IMR-90 (cell line): Measurements from ENCODE around the gene LMO1. TPM values are rescaled to one million over a fixed set of nuclear protein-coding genes. Genes with fewer than 3 reads are reported as not detected.

Source experiments
- ATAC-seq: fragments of 200-7000 bp; cut with Tn5 transposase; 2 replicates; pipeline ENCODE4 v1.9.1; 2020; ENCODE audit warnings: low read depth, mild to moderate bottlenecking, moderate library complexity
- BruUV-seq: library from RNA; stranded (reverse); fragments of 400-500 nt; replicated peaks from 2 replicates; lab custom pipeline; 2021; lab: Mats Ljungman, UMichigan
- CTCF ChIA-PET: fragments of 300-600 bp; formaldehyde crosslinking; extraction: SDS; loops from one replicate; lab custom pipeline; 2021; ENCODE audit warnings: antibody characterized with exemption; lab: Yijun Ruan, JAX
- POLR2A ChIA-PET: fragments of 300-600 bp; sonication (Branson Sonifier 250); formaldehyde crosslinking; loops from one replicate; lab custom pipeline; 2022; ENCODE audit warnings: antibody characterized with exemption; ENCODE audit not compliant: unreplicated experiment; lab: Charles Lee
- DNase-seq: peaks from one replicate; pipeline ENCODE4 v3.0.0; 2013
- H2AFZ ChIP-seq: replicated peaks from 2 replicates; pipeline ENCODE3; 2013; ENCODE audit warnings: low read length, mild to moderate bottlenecking; ENCODE audit not compliant: poor library complexity
- H2AK5ac ChIP-seq: 2 replicates; pipeline ENCODE4 v1.6.1; 2013; ENCODE audit warnings: low read depth, low read length, inconsistent platforms
- H2AK9ac ChIP-seq: replicated peaks from 2 replicates; pipeline ENCODE3; 2013; ENCODE audit warnings: mild to moderate bottlenecking, low read depth, low read length, moderate library complexity; ENCODE audit not compliant: poor library complexity
- H2BK120ac ChIP-seq: 2 replicates; pipeline ENCODE4 v1.6.1; 2013; ENCODE audit warnings: low read depth, low read length, inconsistent platforms
- H2BK15ac ChIP-seq: 3 replicates; pipeline ENCODE4 v1.6.1; 2013; ENCODE audit warnings: low read depth, low read length, inconsistent platforms
- H2BK20ac ChIP-seq: 2 replicates; pipeline ENCODE4 v1.6.1; 2013; ENCODE audit warnings: low read depth, mild to moderate bottlenecking, inconsistent platforms, low read length, moderate library complexity
- H2BK5ac ChIP-seq: 2 replicates; pipeline ENCODE4 v1.6.1; 2013; ENCODE audit warnings: mild to moderate bottlenecking, low read depth, low read length, inconsistent platforms; ENCODE audit not compliant: poor library complexity, severe bottlenecking
- H3K14ac ChIP-seq: replicated peaks from 2 replicates; pipeline ENCODE4 v1.6.1; 2013; ENCODE audit warnings: low read depth, low read length, inconsistent platforms
- H3K18ac ChIP-seq: 2 replicates; pipeline ENCODE4 v1.6.1; 2013; ENCODE audit warnings: low read depth, low read length, control low read depth
- H3K23ac ChIP-seq: 2 replicates; pipeline ENCODE4 v1.6.1; 2013; ENCODE audit warnings: low read depth, low read length, inconsistent platforms
- H3K27ac ChIP-seq: 2 replicates; pipeline ENCODE4 v1.5.1; 2013; ENCODE audit warnings: mild to moderate bottlenecking, control low read depth, low read length; ENCODE audit not compliant: insufficient read depth
- H3K27me3 ChIP-seq: 2 replicates; pipeline ENCODE4 v1.6.1; 2013; ENCODE audit warnings: low read length; ENCODE audit not compliant: control insufficient read depth, insufficient read depth
- H3K36me3 ChIP-seq: 2 replicates; pipeline ENCODE4 v1.6.1; 2013; ENCODE audit warnings: low read length, mixed read lengths; ENCODE audit not compliant: control insufficient read depth, insufficient read depth
- H3K4ac ChIP-seq: 2 replicates; pipeline ENCODE4 v1.6.1; 2013; ENCODE audit warnings: low read depth, low read length, inconsistent platforms
- H3K4me1 ChIP-seq: 2 replicates; pipeline ENCODE4 v1.6.1; 2013; ENCODE audit warnings: low read length, mixed read lengths; ENCODE audit not compliant: control insufficient read depth, insufficient read depth
- H3K4me2 ChIP-seq: 2 replicates; pipeline ENCODE4 v1.6.1; 2013; ENCODE audit warnings: low read depth, mild to moderate bottlenecking, control low read depth, low read length, moderate library complexity
- H3K4me3 ChIP-seq: 2 replicates; pipeline ENCODE4 v1.5.1; 2013; ENCODE audit warnings: low read depth, mild to moderate bottlenecking, control low read depth, low read length, moderate library complexity; ENCODE audit not compliant: insufficient read depth
- H3K56ac ChIP-seq: 2 replicates; pipeline ENCODE4 v1.6.1; 2013; ENCODE audit warnings: low read length, inconsistent platforms; ENCODE audit not compliant: insufficient read depth; ENCODE audit errors: extremely low read depth
- H3K79me1 ChIP-seq, 2 experiments: 2 replicates each; pipeline ENCODE4 v1.6.1; 2013; ENCODE audit warnings: low read length in 2 of 2, inconsistent platforms in 1 of 2, low read depth in 1 of 2
- H3K9ac ChIP-seq: 2 replicates; pipeline ENCODE4 v1.6.1; 2013; ENCODE audit warnings: low read depth, low read length, control low read depth
- H3K9me1 ChIP-seq: 2 replicates; pipeline ENCODE4 v1.6.1; 2013; ENCODE audit warnings: low read length, inconsistent platforms; ENCODE audit not compliant: insufficient read depth
- H3K9me3 ChIP-seq: 2 replicates; pipeline ENCODE4 v1.6.1; 2013; ENCODE audit warnings: low read length; ENCODE audit not compliant: control insufficient read depth, insufficient read depth
- H4K20me1 ChIP-seq: 2 replicates; pipeline ENCODE4 v1.6.1; 2013; ENCODE audit warnings: low read length, inconsistent platforms; ENCODE audit not compliant: insufficient read depth
- H4K5ac ChIP-seq: 2 replicates; pipeline ENCODE4 v1.6.1; 2013; ENCODE audit warnings: mild to moderate bottlenecking, low read depth, low read length, control low read depth
- H4K8ac ChIP-seq, 2 experiments: 2 replicates each; pipeline ENCODE4 v1.6.1; 2013; ENCODE audit warnings: low read depth in 2 of 2, low read length in 2 of 2, control low read depth in 1 of 2, inconsistent platforms in 1 of 2
- H4K91ac ChIP-seq: 2 replicates; pipeline ENCODE4 v1.6.1; 2013; ENCODE audit warnings: low read depth, low read length, inconsistent platforms; ENCODE audit not compliant: insufficient read depth
- BHLHE40 ChIP-seq: fragments of 150-350 bp; IDR thresholded peaks from 2 replicates; pipeline ENCODE4 v1.6.1; 2016; ENCODE audit warnings: mild to moderate bottlenecking, low read depth, low read length
- CHD1 ChIP-seq: IDR thresholded peaks from 2 replicates; pipeline ENCODE4 v1.6.1; 2012; ENCODE audit warnings: low read depth, low read length, improper control_type of control experiment
- CTCF ChIP-seq: conservative IDR thresholded peaks from 2 replicates; pipeline ENCODE4 v1.5.1; 2012; ENCODE audit warnings: mild to moderate bottlenecking, low read depth, low read length, improper control_type of control experiment
- ELK1 ChIP-seq: fragments of 150-350 bp; IDR thresholded peaks from 2 replicates; pipeline ENCODE4 v1.6.1; 2016; ENCODE audit warnings: low read depth, mild to moderate bottlenecking, low read length, moderate library complexity, borderline replicate concordance
- FOS ChIP-seq: fragments of 150-350 bp; IDR thresholded peaks from 2 replicates; pipeline ENCODE4 v1.6.1; 2016; ENCODE audit warnings: low read depth, low read length
- MAFK ChIP-seq: IDR thresholded peaks from 2 replicates; pipeline ENCODE4 v1.6.1; 2012; ENCODE audit warnings: low read depth, low read length, improper control_type of control experiment
- MAZ ChIP-seq: IDR thresholded peaks from 2 replicates; pipeline ENCODE4 v1.6.1; 2012; ENCODE audit warnings: low read depth, mild to moderate bottlenecking, low read length, improper control_type of control experiment, moderate library complexity, borderline replicate concordance
- MXI1 ChIP-seq: IDR thresholded peaks from 2 replicates; pipeline ENCODE4 v1.6.1; 2012; ENCODE audit warnings: low read depth, mild to moderate bottlenecking, low read length, moderate library complexity, borderline replicate concordance
- NFE2L2 ChIP-seq: fragments of 150-350 bp; IDR thresholded peaks from 2 replicates; pipeline ENCODE4 v1.6.1; 2016; ENCODE audit warnings: low read depth, mild to moderate bottlenecking, low read length
- POLR2A ChIP-seq: IDR thresholded peaks from 2 replicates; pipeline ENCODE4 v1.6.1; 2012; ENCODE audit warnings: mild to moderate bottlenecking, low read depth, low read length
- RAD21 ChIP-seq: IDR thresholded peaks from 2 replicates; pipeline ENCODE4 v1.6.1; 2012; ENCODE audit warnings: low read length, improper control_type of control experiment
- RCOR1 ChIP-seq: IDR thresholded peaks from 2 replicates; pipeline ENCODE4 v1.6.1; 2012; ENCODE audit warnings: mild to moderate bottlenecking, low read length, improper control_type of control experiment; ENCODE audit not compliant: insufficient replicate concordance
- RFX5 ChIP-seq: IDR thresholded peaks from 2 replicates; pipeline ENCODE4 v1.8.0; 2012; ENCODE audit warnings: low read depth, mild to moderate bottlenecking, low read length, moderate library complexity
- SMC3 ChIP-seq: fragments of 150-350 bp; IDR thresholded peaks from 2 replicates; pipeline ENCODE4 v1.6.1; 2016; ENCODE audit warnings: low read depth, mild to moderate bottlenecking, antibody characterized with exemption, low read length, moderate library complexity
- USF2 ChIP-seq: fragments of 150-350 bp; IDR thresholded peaks from 2 replicates; pipeline ENCODE4 v1.6.1; 2017; ENCODE audit warnings: mild to moderate bottlenecking, antibody characterized with exemption, low read length, low read depth
- WGBS, 2 experiments: methylation state at CpG; one replicate each; pipeline versions ENCODE4 v1.1.5 to v1.1.7; 2013; ENCODE audit warnings: missing lambda C conversion rate in 2 of 2; ENCODE audit not compliant: insufficient read length in 1 of 2; ENCODE audit errors: extremely low coverage in 2 of 2; 5-methylcytosine and 5-hydroxymethylcytosine counted together
- dilution Hi-C: fragments of 300-500 bp; cut with HindIII; formaldehyde crosslinking; loops from one replicate; pipeline ENCODE4 v1.14.3; 2018; ENCODE audit warnings: low sequenced_read_pairs; ENCODE audit not compliant: unreplicated experiment
- in situ Hi-C: fragments of 300-500 bp; cut with MboI; formaldehyde crosslinking; loops from 3 replicates; pipeline ENCODE4 v1.14.3; 2019; ENCODE audit warnings: low sequenced_read_pairs, inconsistent platforms, mixed read lengths
- intact Hi-C: fragments of 100-400 bp; cut with micrococcal nuclease; formaldehyde crosslinking; loops from 2 replicates; pipeline ENCODE4 v1.10.0; 2022
- polyA plus RNA-seq, 3 experiments: library from polyadenylated mRNA; depleted of rRNA; stranded (reverse); fragments of >200 nt; gene quantifications; 2 replicates each; pipeline ENCODE4 v1.2.3, GENCODE V29; 2012; ENCODE audit warnings: low replicate concordance in 1 of 3
- total RNA-seq: library from RNA; depleted of rRNA; stranded (reverse); fragments of >200 nt; gene quantifications from 2 replicates; pipeline ENCODE4 v1.2.3, GENCODE V29; 2012

The LMO1 gene
- total and polyA plus RNA-seq, 2 of the 4 experiments (the other 2 are of a cell fraction), result not detected

- Histone ChIP-seq H4K20me1 (no peaks in the 10 kb centered on the region), H2BK20ac (no peak overlapping the region), H2AFZ (no peak overlapping the region), H3K36me3 (no peaks in the 10 kb centered on the region), H3K14ac (no peak overlapping the region), H3K4me3 (no peak overlapping the region), H4K5ac (no peak overlapping the region), H3K9ac (no peak overlapping the region), H3K79me1 (no peaks in the 10 kb centered on the region), H3K4ac (no peak overlapping the region), H3K4me1 (no peaks in the 10 kb centered on the region), H3K9me3 (no peaks in the 10 kb centered on the region), H3K9me1 (no peaks in the 10 kb centered on the region), H3K23ac (no peak overlapping the region), H3K27ac (no peak overlapping the region), H2AK9ac (no peak overlapping the region), H3K18ac (no peak overlapping the region), H3K27me3 (peaks cover 21% of the 10 kb centered on the region), H3K4me2 (no peak overlapping the region), H4K8ac (no peak overlapping the region), H2BK120ac (no peak overlapping the region), H2BK15ac (no peak overlapping the region), H2AK5ac (no peak overlapping the region), H3K56ac (no peak overlapping the region), H2BK5ac (no peak overlapping the region), H4K91ac (no peak overlapping the region)
- no TSS peak for BruUV-seq
- ATAC-seq (no peak), DNase-seq (no peak)
- intact Hi-C loops (no loop called here), in situ Hi-C loops (no loop called here), dilution Hi-C loops (no loop called here)
- WGBS, 2 experiments, result 100% methylated on average over 2 of the region's 11 CpGs; no CpG with 5 or more reads in 1 of the 2 experiments
- ChIA-PET POLR2A (no interaction called here), CTCF (no interaction called here)
- TF ChIP-seq BHLHE40, result no peak
- TF ChIP-seq MXI1, result no peak
- TF ChIP-seq MAFK, result no peak
- TF ChIP-seq POLR2A, result no peak
- no peak for TF ChIP-seq CTCF
- no peak for TF ChIP-seq SMC3
- TF ChIP-seq RFX5, result no peak
- TF ChIP-seq CHD1, result no peak
- no peak for TF ChIP-seq ELK1
- no peak for TF ChIP-seq NFE2L2
- no peak for TF ChIP-seq RCOR1
- no peak for TF ChIP-seq FOS
- TF ChIP-seq RAD21, result no peak
- no peak for TF ChIP-seq USF2
- TF ChIP-seq MAZ, result no peak
Observed at GRCh38 chr11:8291421-8292350, 28.0 kb upstream of the LMO1 start.
